GM12878 (cell line): ENCODE results near the gene PHC2. TPM values are rescaled to one million over a fixed set of nuclear protein-coding genes. Genes with fewer than 3 reads are reported as not detected.
A peak's percentile ranks its signal among the peaks of the same experiment; 100 is the strongest.

ENCODE experiments used
- BACH1 ChIP-seq: fragments of 450-650 bp; IDR thresholded peaks from 2 replicates; pipeline ENCODE4 v1.6.1; 2017; ENCODE audit warnings: mild to moderate bottlenecking, borderline replicate concordance
- CEBPB ChIP-seq, 2 experiments: fragments of 150-350 bp in 1 of 2; IDR thresholded peaks; 2 replicates each; pipeline ENCODE4 v1.6.1; 2012 to 2014; ENCODE audit warnings: low read depth in 2 of 2, low read length in 2 of 2, borderline replicate concordance in 1 of 2, inconsistent platforms in 1 of 2
- CHD2 ChIP-seq: IDR thresholded peaks from 2 replicates; pipeline ENCODE4 v1.6.1; 2011; ENCODE audit warnings: low read depth, low read length, improper control_type of control experiment, borderline replicate concordance
- HDAC6 ChIP-seq: fragments of 200-600 bp; sonication (generic); IDR thresholded peaks from one replicate; pipeline ENCODE4 v1.8.0; 2017; ENCODE audit warnings: antibody characterized with exemption; ENCODE audit not compliant: unreplicated experiment
- IKZF1 ChIP-seq: fragments of 450-650 bp; conservative IDR thresholded peaks from 2 replicates; pipeline ENCODE4 v1.6.1; 2017; ENCODE audit warnings: antibody characterized with exemption, mild to moderate bottlenecking
- IKZF2 ChIP-seq, 2 experiments: fragments of 450-650 bp; IDR thresholded peaks; 2 replicates each; pipeline ENCODE4 v1.6.1; 2017; ENCODE audit warnings: mild to moderate bottlenecking in 2 of 2, moderate library complexity in 2 of 2
- IRF4 ChIP-seq: IDR thresholded peaks from 2 replicates; pipeline ENCODE4 v1.6.1; 2011; ENCODE audit warnings: low read depth, low read length
- PML ChIP-seq: IDR thresholded peaks from 2 replicates; pipeline ENCODE4 v1.6.1; 2012; ENCODE audit warnings: low read length, inconsistent platforms
- SP1 ChIP-seq: IDR thresholded peaks from one replicate; pipeline ENCODE4 v1.6.1; 2011; ENCODE audit warnings: low read depth, low read length
- TBL1XR1 ChIP-seq: IDR thresholded peaks from 2 replicates; pipeline ENCODE4 v1.6.1; 2012; ENCODE audit warnings: low read depth, low read length, improper control_type of control experiment
- polyA plus RNA-seq, 11 experiments: library from polyadenylated mRNA; depleted of rRNA in 4 of 11; unstranded in 6 of 11; stranded (reverse) in 5 of 11; fragments of >200 nt; fragmentation: Nextera tagmentation in 4 of 11; fragmentation: Illumina TruSeq in 1 of 11; extraction: Ambion mirVana in 4 of 11; extraction: Trizol in 1 of 11; gene quantifications; 1 replicate in 1 of 11; 2 replicates in 10 of 11; pipeline versions ENCODE4 v1.2.1 to v1.2.3, GENCODE V29; 2011 to 2016; ENCODE audit warnings: inconsistent platforms in 2 of 11, missing spikeins in 2 of 11, low read depth in 1 of 11
- total RNA-seq, 4 experiments: library from RNA; depleted of rRNA in 3 of 4; stranded (reverse); fragments of >200 nt in 3 of 4; fragmentation: Illumina TruSeq in 1 of 4; extraction: Trizol in 1 of 4; gene quantifications; 2 replicates each; pipeline versions ENCODE4 v1.2.1 to v1.2.3, GENCODE V29; 2013 to 2021
- TF ChIP-seq, protein P1 (sequence below): fragments of 450-650 bp; formaldehyde crosslinking; IDR thresholded peaks from 2 replicates; pipeline ENCODE4 v1.5.0; 2022; ENCODE audit warnings: mild to moderate bottlenecking, missing genetic modification characterization
- TF ChIP-seq, protein P2 (sequence below): fragments of 450-650 bp; conservative IDR thresholded peaks from 2 replicates; pipeline ENCODE4 v1.6.1; 2017; ENCODE audit warnings: mild to moderate bottlenecking, moderate library complexity
- TF ChIP-seq, protein P3 (sequence below): fragments of 450-650 bp; IDR thresholded peaks from 2 replicates; pipeline ENCODE4 v1.6.1; 2017; ENCODE audit warnings: low read depth, mild to moderate bottlenecking, moderate library complexity

Gene PHC2
- total and polyA plus RNA-seq, 10 of the 15 experiments (the other 5 are each of a cell fraction or from before 2014, with no cell fraction given) = 2.0 to 35.9 (median 16.4) TPM

DNA sequence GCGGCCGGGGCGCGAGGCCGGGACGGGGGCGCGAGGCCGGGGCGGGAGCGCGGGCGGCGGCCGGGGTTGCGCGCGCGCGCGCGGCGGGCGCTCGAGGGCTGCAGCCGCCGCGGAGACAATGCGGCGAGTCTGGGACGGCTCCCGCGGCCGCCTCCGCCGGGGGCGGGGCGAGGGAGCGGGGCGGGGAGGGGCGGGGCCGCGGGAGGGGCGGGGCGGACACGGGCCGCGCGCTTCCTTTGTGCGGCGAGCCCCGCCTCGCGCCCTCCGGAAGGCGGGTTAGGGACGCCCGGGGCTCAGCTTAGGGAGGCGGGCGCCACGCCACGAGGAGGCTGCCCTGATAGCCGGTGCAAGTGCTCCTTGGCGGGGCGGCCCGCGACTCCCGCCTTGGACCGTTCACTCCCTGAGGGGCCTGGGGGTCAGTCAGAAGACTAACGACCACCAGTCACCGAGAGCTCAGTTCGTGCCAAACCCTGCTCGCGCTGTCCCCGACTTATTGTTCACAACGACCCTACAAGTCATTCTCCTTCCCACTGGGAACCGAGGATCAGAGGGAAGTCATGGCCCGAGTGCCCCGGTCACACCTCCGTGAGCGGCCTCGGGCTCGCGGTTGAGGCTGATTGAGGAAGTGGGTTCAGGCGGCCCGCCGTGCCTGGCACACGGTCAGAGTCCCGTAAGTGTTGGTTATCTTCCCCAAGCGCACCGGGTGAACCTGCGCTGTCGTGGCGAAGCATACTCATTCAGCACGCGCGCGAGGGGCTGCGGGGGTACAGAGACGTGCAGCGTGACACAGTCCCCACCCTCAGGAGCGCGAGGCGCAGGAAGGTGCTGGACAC is 80.9 kb downstream of the PHC2 start (continued):
- TF ChIP-seq TBL1XR1 (no peak), CEBPB (IDR thresholded peaks at IDR 0.05; ENCODE audit: borderline replicate concordance in 1 of 2, low read depth in 2 of 2, low read length in 2 of 2) (no peak), SP1 (peak; percentile 23), IKZF2 (IDR thresholded peaks at IDR 0.05) (peak; percentile 63 to 70; a peak in 3 of 4 replicates), PML (peak; percentile 67; the same call in 1 of the 2 replicates), BACH1 (0 out of 2 replicates have a peak, but pooled peaks have one; percentile 38), IKZF1 (peak; percentile 82), CHD2 (0 out of 2 replicates have a peak, but pooled peaks have one; percentile 39), HDAC6 (peak; percentile 29), IRF4 (no peak)
- TF ChIP-seq, protein P1, sequence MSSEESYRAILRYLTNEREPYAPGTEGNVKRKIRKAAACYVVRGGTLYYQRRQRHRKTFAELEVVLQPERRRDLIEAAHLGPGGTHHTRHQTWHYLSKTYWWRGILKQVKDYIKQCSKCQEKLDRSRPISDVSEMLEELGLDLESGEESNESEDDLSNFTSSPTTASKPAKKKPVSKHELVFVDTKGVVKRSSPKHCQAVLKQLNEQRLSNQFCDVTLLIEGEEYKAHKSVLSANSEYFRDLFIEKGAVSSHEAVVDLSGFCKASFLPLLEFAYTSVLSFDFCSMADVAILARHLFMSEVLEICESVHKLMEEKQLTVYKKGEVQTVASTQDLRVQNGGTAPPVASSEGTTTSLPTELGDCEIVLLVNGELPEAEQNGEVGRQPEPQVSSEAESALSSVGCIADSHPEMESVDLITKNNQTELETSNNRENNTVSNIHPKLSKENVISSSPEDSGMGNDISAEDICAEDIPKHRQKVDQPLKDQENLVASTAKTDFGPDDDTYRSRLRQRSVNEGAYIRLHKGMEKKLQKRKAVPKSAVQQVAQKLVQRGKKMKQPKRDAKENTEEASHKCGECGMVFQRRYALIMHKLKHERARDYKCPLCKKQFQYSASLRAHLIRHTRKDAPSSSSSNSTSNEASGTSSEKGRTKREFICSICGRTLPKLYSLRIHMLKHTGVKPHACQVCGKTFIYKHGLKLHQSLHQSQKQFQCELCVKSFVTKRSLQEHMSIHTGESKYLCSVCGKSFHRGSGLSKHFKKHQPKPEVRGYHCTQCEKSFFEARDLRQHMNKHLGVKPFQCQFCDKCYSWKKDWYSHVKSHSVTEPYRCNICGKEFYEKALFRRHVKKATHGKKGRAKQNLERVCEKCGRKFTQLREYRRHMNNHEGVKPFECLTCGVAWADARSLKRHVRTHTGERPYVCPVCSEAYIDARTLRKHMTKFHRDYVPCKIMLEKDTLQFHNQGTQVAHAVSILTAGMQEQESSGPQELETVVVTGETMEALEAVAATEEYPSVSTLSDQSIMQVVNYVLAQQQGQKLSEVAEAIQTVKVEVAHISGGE (CRISPR knock-in tag) = no peak
- TF ChIP-seq, protein P2, sequence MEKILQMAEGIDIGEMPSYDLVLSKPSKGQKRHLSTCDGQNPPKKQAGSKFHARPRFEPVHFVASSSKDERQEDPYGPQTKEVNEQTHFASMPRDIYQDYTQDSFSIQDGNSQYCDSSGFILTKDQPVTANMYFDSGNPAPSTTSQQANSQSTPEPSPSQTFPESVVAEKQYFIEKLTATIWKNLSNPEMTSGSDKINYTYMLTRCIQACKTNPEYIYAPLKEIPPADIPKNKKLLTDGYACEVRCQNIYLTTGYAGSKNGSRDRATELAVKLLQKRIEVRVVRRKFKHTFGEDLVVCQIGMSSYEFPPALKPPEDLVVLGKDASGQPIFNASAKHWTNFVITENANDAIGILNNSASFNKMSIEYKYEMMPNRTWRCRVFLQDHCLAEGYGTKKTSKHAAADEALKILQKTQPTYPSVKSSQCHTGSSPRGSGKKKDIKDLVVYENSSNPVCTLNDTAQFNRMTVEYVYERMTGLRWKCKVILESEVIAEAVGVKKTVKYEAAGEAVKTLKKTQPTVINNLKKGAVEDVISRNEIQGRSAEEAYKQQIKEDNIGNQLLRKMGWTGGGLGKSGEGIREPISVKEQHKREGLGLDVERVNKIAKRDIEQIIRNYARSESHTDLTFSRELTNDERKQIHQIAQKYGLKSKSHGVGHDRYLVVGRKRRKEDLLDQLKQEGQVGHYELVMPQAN = peak; percentile 75
- TF ChIP-seq, protein P3, sequence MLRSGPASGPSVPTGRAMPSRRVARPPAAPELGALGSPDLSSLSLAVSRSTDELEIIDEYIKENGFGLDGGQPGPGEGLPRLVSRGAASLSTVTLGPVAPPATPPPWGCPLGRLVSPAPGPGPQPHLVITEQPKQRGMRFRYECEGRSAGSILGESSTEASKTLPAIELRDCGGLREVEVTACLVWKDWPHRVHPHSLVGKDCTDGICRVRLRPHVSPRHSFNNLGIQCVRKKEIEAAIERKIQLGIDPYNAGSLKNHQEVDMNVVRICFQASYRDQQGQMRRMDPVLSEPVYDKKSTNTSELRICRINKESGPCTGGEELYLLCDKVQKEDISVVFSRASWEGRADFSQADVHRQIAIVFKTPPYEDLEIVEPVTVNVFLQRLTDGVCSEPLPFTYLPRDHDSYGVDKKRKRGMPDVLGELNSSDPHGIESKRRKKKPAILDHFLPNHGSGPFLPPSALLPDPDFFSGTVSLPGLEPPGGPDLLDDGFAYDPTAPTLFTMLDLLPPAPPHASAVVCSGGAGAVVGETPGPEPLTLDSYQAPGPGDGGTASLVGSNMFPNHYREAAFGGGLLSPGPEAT = peak; percentile 57; the same call in 1 of the 2 replicates
